Measurements from ENCODE around the gene NCCRP1. TPM values are rescaled to one million over a fixed set of nuclear protein-coding genes. Genes with fewer than 3 reads are reported as not detected.
"Not testable (repeated sequence)": the region's sequence is repeated elsewhere in the genome, so short reads cannot be mapped to it uniquely, and the experiment has no call there.

NCCRP1 gene
- total and polyA plus RNA-seq, 4 donors = 0.38 TPM; not detected in 3

GRCh38 chr19:39208175-39208795 lies 11.5 kb downstream of the NCCRP1 start:
- ATAC-seq (ENCODE audit: low FRiP score) (no peak), DNase-seq (no peak)
- H3K27me3 ChIP-seq (ENCODE audit: control insufficient read depth in 1 of 2, insufficient read depth in 2 of 2, low read length in 1 of 2) = no peaks in the 10 kb centered on the region
- H3K36me3 ChIP-seq (ENCODE audit: control insufficient read depth in 1 of 2, insufficient read depth in 2 of 2, low read length in 1 of 2) = no peaks in the 10 kb centered on the region
- H3K4me3 ChIP-seq (ENCODE audit: low read length in 2 of 2) = no peak overlapping the region
- 67 to 76% methylated on average over 9 of the region's 9 CpGs for WGBS, 2 donors
- no peaks in the 10 kb centered on the region for H3K9me3 ChIP-seq (ENCODE audit: control insufficient read depth, low read length)
- H3K27ac ChIP-seq (ENCODE audit: low read depth in 1 of 2, low read length in 2 of 2) = no peak overlapping the region
- intact Hi-C loops (cut with DNase I) = no loop called here
- H3K4me1 ChIP-seq (ENCODE audit: control insufficient read depth in 1 of 2, insufficient read depth in 2 of 2, low read length in 2 of 2) = no peaks in the 10 kb centered on the region

- Histone ChIP-seq H3K27me3 (ENCODE audit: control insufficient read depth in 1 of 2, insufficient read depth in 2 of 2, low read length in 1 of 2) (no peaks in the 10 kb centered on the region), H3K4me1 (ENCODE audit: control insufficient read depth in 1 of 2, insufficient read depth in 2 of 2, low read length in 2 of 2) (no peaks in the 10 kb centered on the region), H3K9me3 (ENCODE audit: control insufficient read depth, low read length) (no peaks in the 10 kb centered on the region), H3K4me3 (ENCODE audit: low read length in 2 of 2) (no peak overlapping the region), H3K27ac (ENCODE audit: low read depth in 1 of 2, low read length in 2 of 2) (no peak overlapping the region), H3K36me3 (ENCODE audit: control insufficient read depth in 1 of 2, insufficient read depth in 2 of 2, low read length in 1 of 2) (no peaks in the 10 kb centered on the region)
- intact Hi-C loops (cut with DNase I) = no loop called here
- ATAC-seq (ENCODE audit: low FRiP score) (no peak), DNase-seq (no peak)
- WGBS, 2 donors = 78 to 82% methylated on average over 7 of the region's 7 CpGs
Measured at GRCh38 chr19:39209196-39209595, 12.4 kb downstream of the NCCRP1 start.

GRCh38 chr19:39211731-39212374 lies 15.1 kb downstream of the NCCRP1 start:
- Histone ChIP-seq H3K36me3 (ENCODE audit: control insufficient read depth in 1 of 2, insufficient read depth in 2 of 2, low read length in 1 of 2) (no peaks in the 10 kb centered on the region), H3K4me1 (ENCODE audit: control insufficient read depth in 1 of 2, insufficient read depth in 2 of 2, low read length in 2 of 2) (no peaks in the 10 kb centered on the region), H3K27me3 (ENCODE audit: control insufficient read depth in 1 of 2, insufficient read depth in 2 of 2, low read length in 1 of 2) (no peaks in the 10 kb centered on the region), H3K27ac (ENCODE audit: low read depth in 1 of 2, low read length in 2 of 2) (no peak overlapping the region), H3K9me3 (ENCODE audit: control insufficient read depth, low read length) (peaks cover 9% of the 10 kb centered on the region), H3K4me3 (ENCODE audit: low read length in 2 of 2) (no peak overlapping the region)
- no peak for ATAC-seq (ENCODE audit: low FRiP score)
- whole genome bisulfite sequencing, 2 donors = 64% methylated on average over 13 of the region's 13 CpGs
- DNase-seq = no peak
- intact Hi-C loops (cut with DNase I) = no loop called here

DNA sequence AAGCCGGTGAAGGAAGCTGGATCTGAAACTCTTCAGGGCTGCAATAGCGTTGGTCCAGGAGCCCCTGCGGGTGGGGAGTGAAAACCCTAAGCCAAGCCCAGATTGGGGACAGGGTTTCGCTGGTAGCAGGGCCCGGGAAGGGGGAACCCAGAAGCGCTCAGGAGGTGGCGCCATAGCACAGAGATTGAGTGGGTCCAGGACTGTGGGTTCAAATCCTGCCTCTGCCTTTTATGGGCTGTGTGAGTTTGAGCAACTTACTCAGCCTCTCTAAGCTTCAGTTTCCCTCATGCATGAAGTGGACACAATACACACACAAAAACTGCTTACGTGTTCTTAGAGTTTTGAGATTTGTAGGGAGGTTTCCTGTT lies 15.6 kb downstream of the NCCRP1 start:
- Histone ChIP-seq H3K4me1 (ENCODE audit: control insufficient read depth in 1 of 2, insufficient read depth in 2 of 2, low read length in 2 of 2) (no peaks in the 10 kb centered on the region), H3K27me3 (ENCODE audit: control insufficient read depth in 1 of 2, insufficient read depth in 2 of 2, low read length in 1 of 2) (no peaks in the 10 kb centered on the region), H3K4me3 (ENCODE audit: low read length in 2 of 2) (no peak overlapping the region), H3K27ac (ENCODE audit: low read depth in 1 of 2, low read length in 2 of 2) (no peak overlapping the region), H3K36me3 (ENCODE audit: control insufficient read depth in 1 of 2, insufficient read depth in 2 of 2, low read length in 1 of 2) (no peaks in the 10 kb centered on the region), H3K9me3 (ENCODE audit: control insufficient read depth, low read length) (peaks cover 12% of the 10 kb centered on the region)
- ATAC-seq (ENCODE audit: low FRiP score) = no peak
- 15 to 17% methylated on average over 8 of the region's 8 CpGs for WGBS, 2 donors
- no peak for DNase-seq
- intact Hi-C loops (cut with DNase I) = no loop called here

- H3K27me3 ChIP-seq (ENCODE audit: control insufficient read depth in 1 of 2, insufficient read depth in 2 of 2, low read length in 1 of 2); intact Hi-C loops (cut with DNase I); H3K36me3 ChIP-seq (ENCODE audit: control insufficient read depth in 1 of 2, insufficient read depth in 2 of 2, low read length in 1 of 2); DNase-seq; H3K4me1 ChIP-seq (ENCODE audit: control insufficient read depth in 1 of 2, insufficient read depth in 2 of 2, low read length in 2 of 2); H3K27ac ChIP-seq (ENCODE audit: low read depth in 1 of 2, low read length in 2 of 2); ATAC-seq (ENCODE audit: low FRiP score); H3K4me3 ChIP-seq (ENCODE audit: low read length in 2 of 2): not testable (repeated sequence)
- H3K9me3 ChIP-seq (ENCODE audit: control insufficient read depth, low read length) = peaks cover 15% of the 10 kb centered on the region
- WGBS, 2 donors = 88 to 91% methylated on average over 3 of the region's 3 CpGs
Measured at GRCh38 chr19:39215323-39215722, 18.6 kb downstream of the NCCRP1 start.

GRCh38 chr19:39217094-39217493 lies 20.3 kb downstream of the NCCRP1 start:
- no peaks in the 10 kb centered on the region for H3K27me3 ChIP-seq (ENCODE audit: control insufficient read depth in 1 of 2, insufficient read depth in 2 of 2, low read length in 1 of 2)
- H3K27ac ChIP-seq (ENCODE audit: low read depth in 1 of 2, low read length in 2 of 2) = no peak overlapping the region
- ATAC-seq (ENCODE audit: low FRiP score) (no peak), DNase-seq (no peak)
- H3K4me3 ChIP-seq (ENCODE audit: low read length in 2 of 2) = no peak overlapping the region
- H3K4me1 ChIP-seq (ENCODE audit: control insufficient read depth in 1 of 2, insufficient read depth in 2 of 2, low read length in 2 of 2) = no peaks in the 10 kb centered on the region
- intact Hi-C loops (cut with DNase I) = no loop called here
- H3K36me3 ChIP-seq (ENCODE audit: control insufficient read depth in 1 of 2, insufficient read depth in 2 of 2, low read length in 1 of 2) = no peaks in the 10 kb centered on the region
- WGBS, 2 donors = 85 to 88% methylated on average over 5 of the region's 5 CpGs
- H3K9me3 ChIP-seq (ENCODE audit: control insufficient read depth, low read length) = peaks cover 15% of the 10 kb centered on the region

DNA sequence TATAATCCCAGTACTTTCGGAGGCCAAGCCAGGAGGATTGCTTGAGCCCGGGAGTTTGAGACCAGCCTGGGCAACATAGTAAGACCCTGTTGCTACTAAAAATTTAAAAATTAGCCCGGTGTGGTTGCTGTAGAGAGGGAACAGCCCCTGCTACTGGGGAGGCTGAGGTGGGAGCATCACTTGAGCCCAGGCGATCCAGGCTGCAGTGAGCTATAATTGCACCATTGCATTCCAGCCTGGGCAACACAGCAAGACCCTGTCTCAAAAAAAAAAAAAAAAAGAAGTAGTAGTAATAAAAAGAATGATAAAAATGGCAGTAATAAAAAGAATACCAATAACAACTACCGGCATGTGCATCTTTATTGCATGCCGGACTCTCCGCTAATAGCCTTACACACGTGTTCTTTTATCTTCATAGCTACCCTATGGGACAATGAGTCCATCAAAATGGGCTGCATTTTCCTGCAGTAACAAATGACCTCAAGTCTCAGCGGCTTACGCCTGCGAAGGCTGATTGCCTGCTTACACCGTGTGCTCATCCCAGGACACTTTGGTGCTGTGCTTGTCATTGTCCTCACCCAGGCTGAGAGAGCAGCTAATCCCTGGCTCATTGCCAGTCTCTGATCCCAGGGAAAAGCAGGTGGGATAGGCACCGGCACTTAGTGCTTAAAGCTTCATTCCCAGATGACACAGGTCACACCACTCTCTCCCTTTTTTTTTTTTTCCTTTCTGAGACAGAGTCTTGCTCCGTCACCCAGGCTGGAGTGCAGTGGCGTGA lies 21.7 kb downstream of the NCCRP1 start:
- no peaks in the 10 kb centered on the region for H3K4me1 ChIP-seq (ENCODE audit: control insufficient read depth in 1 of 2, insufficient read depth in 2 of 2, low read length in 2 of 2)

DNA sequence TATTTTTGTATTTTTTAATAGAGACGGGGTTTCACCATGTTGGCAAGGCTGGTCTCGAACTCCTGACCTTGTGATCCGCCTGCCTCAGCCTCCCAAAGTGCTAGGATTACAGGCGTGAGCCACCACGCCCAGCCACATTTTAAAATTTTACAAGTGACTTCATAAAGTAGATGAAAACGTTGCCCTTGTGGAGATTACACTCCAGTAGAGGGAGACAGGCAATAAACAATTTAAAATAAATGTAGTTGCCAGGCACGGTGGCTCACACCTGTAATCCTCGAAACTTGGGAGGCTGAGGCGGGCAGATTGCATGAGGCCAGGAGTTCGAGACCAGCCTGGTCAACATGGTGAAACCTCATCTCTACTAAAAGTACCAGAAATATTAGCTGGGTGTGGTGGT lies 22.3 kb downstream of the NCCRP1 start:
- H3K27ac ChIP-seq (ENCODE audit: low read depth in 1 of 2, low read length in 2 of 2); H3K4me1 ChIP-seq (ENCODE audit: control insufficient read depth in 1 of 2, insufficient read depth in 2 of 2, low read length in 2 of 2); H3K27me3 ChIP-seq (ENCODE audit: control insufficient read depth in 1 of 2, insufficient read depth in 2 of 2, low read length in 1 of 2); ATAC-seq (ENCODE audit: low FRiP score); intact Hi-C loops (cut with DNase I); H3K36me3 ChIP-seq (ENCODE audit: control insufficient read depth in 1 of 2, insufficient read depth in 2 of 2, low read length in 1 of 2); DNase-seq; H3K4me3 ChIP-seq (ENCODE audit: low read length in 2 of 2): not testable (repeated sequence)
- WGBS, 2 donors = 71 to 72% methylated on average over 10 of the region's 10 CpGs
- H3K9me3 ChIP-seq (ENCODE audit: control insufficient read depth, low read length) = peaks cover 15% of the 10 kb centered on the region

More for the DNA sequence above, 21.7 kb downstream of the NCCRP1 start:
- no peak for ATAC-seq (ENCODE audit: low FRiP score)
- 85% methylated on average over 15 of the region's 15 CpGs for WGBS, 2 donors
- DNase-seq = no peak
- Histone ChIP-seq H3K4me3 (ENCODE audit: low read length in 2 of 2) (no peak overlapping the region), H3K9me3 (ENCODE audit: control insufficient read depth, low read length) (peaks cover 15% of the 10 kb centered on the region), H3K27me3 (ENCODE audit: control insufficient read depth in 1 of 2, insufficient read depth in 2 of 2, low read length in 1 of 2) (no peaks in the 10 kb centered on the region), H3K36me3 (ENCODE audit: control insufficient read depth in 1 of 2, insufficient read depth in 2 of 2, low read length in 1 of 2) (no peaks in the 10 kb centered on the region), H3K27ac (ENCODE audit: low read depth in 1 of 2, low read length in 2 of 2) (no peak overlapping the region)
- intact Hi-C loops (cut with DNase I) = no loop called here

Measured in aorta (tissue), 5 donors.